ENCODE data around the gene LMLN.

- TF ChIP-seq TAF1 (IDR thresholded peaks at IDR 0.05; ENCODE audit: borderline replicate concordance, low read depth, low read length), result no peak
- TF ChIP-seq CTCF (IDR thresholded peaks at IDR 0.05), result no peak
- no peak for TF ChIP-seq POLR2AphosphoS5 (IDR thresholded peaks at IDR 0.05; ENCODE audit: low read depth, low read length)
- no peak for TF ChIP-seq EZH2phosphoT487 (IDR thresholded peaks at IDR 0.05; ENCODE audit: borderline replicate concordance, low read depth)
- TF ChIP-seq REST (IDR thresholded peaks at IDR 0.05; ENCODE audit: low read depth, low read length), result no peak
- TF ChIP-seq GABPA (IDR thresholded peaks at IDR 0.05; ENCODE audit: low read depth), result no peak
- no peak for TF ChIP-seq JUND (IDR thresholded peaks at IDR 0.05)
- no peak for TF ChIP-seq TCF12 (IDR thresholded peaks at IDR 0.05)
Observed at GRCh38 chr3:198019115-198019514, 59.1 kb downstream of the LMLN start.

All from SK-N-SH (cell line).